Activated CD8-positive, alpha-beta memory T cell treated with anti-CD3 and anti-CD28 coated beads, Interleukin-2, amount 10 ng/mL, durations not matched to agents 7 days and 5 days (primary cell): ENCODE data around the gene MMP1. TPM values are rescaled to one million over a fixed set of nuclear protein-coding genes. Genes with fewer than 3 reads are reported as not detected.

Experiments
- ATAC-seq: fragments of 150-1000 bp; cut with Tn5 transposase; one replicate; pipeline ENCODE4 v1.10.0; 2021; ENCODE audit warnings: moderate library complexity
- CTCF ChIA-PET: fragments of 350-600 bp; sonication (Branson Sonifier 250); formaldehyde crosslinking; loops from one replicate; lab custom pipeline; 2021; ENCODE audit warnings: antibody characterized with exemption; lab: Charles Lee
- DNase-seq: peaks from one replicate; pipeline ENCODE4 v3.0.0-alpha.2; 2020
- H3K27ac Mint-ChIP-seq: one replicate; pipeline ENCODE4 v1.8.0; 2021; ENCODE audit warnings: mild to moderate bottlenecking, mixed read lengths
- H3K27me3 Mint-ChIP-seq: one replicate; pipeline ENCODE4 v1.8.0; 2021; ENCODE audit warnings: mixed read lengths
- H3K36me3 Mint-ChIP-seq: one replicate; pipeline ENCODE4 v1.8.0; 2021; ENCODE audit warnings: mild to moderate bottlenecking, mixed read lengths
- H3K4me1 Mint-ChIP-seq: one replicate; pipeline ENCODE4 v1.8.0; 2021; ENCODE audit warnings: mixed read lengths
- H3K4me3 Mint-ChIP-seq: one replicate; pipeline ENCODE4 v1.8.0; 2021; ENCODE audit warnings: mild to moderate bottlenecking, moderate library complexity, mixed read lengths
- H3K9me3 Mint-ChIP-seq: one replicate; pipeline ENCODE4 v1.8.0; 2022; ENCODE audit warnings: low read depth, mixed read lengths
- total RNA-seq, 2 experiments: library from RNA; stranded (reverse); gene quantifications; one replicate each; pipeline ENCODE4 v1.2.3, GENCODE V29; 2021

The MMP1 gene
- not detected for total RNA-seq

- no peaks in the 10 kb centered on the region for H3K27me3 Mint-ChIP-seq
- H3K9me3 Mint-ChIP-seq, result no peaks in the 10 kb centered on the region
- no peak for ATAC-seq
- CTCF ChIA-PET, result no interaction called here
- no peak for DNase-seq
- no peak within 1 kb of the TSS for H3K27ac Mint-ChIP-seq
- H3K4me3 Mint-ChIP-seq, result no peak within 1 kb of the TSS
- no peaks in the 10 kb centered on the region for H3K36me3 Mint-ChIP-seq
- no peaks in the 10 kb centered on the region for H3K4me1 Mint-ChIP-seq
Measured at GRCh38 chr11:102798012-102798746, at the start of gene MMP1. Gene MMP1, minus strand, starts transcription at chr11:102798160. Its CDS starts 68 bp downstream, at chr11:102798092.

GRCh38 chr11:102846292-102846691 lies 48.3 kb upstream of the MMP1 start:
- no peak for ATAC-seq
- H3K27ac Mint-ChIP-seq, result no peak overlapping the region
- H3K4me3 Mint-ChIP-seq, result no peak overlapping the region
- H3K9me3 Mint-ChIP-seq, result no peaks in the 10 kb centered on the region
- no peaks in the 10 kb centered on the region for H3K4me1 Mint-ChIP-seq
- peaks cover 8% of the 10 kb centered on the region for H3K27me3 Mint-ChIP-seq
- CTCF ChIA-PET, result no interaction called here
- DNase-seq, result no peak
- H3K36me3 Mint-ChIP-seq, result no peaks in the 10 kb centered on the region

GRCh38 chr11:102843489-102843888 lies 45.5 kb upstream of the MMP1 start, which contains the start of gene MMP3:
Gene MMP3, minus strand, starts transcription at chr11:102843609. Its CDS starts 63 bp downstream, at chr11:102843546.
- ATAC-seq (no peak), DNase-seq (no peak)
- no peaks in the 10 kb centered on the region for H3K36me3 Mint-ChIP-seq
- H3K4me1 Mint-ChIP-seq, result no peaks in the 10 kb centered on the region
- no peak within 1 kb of the TSS for H3K4me3 Mint-ChIP-seq
- no peaks in the 10 kb centered on the region for H3K9me3 Mint-ChIP-seq
- H3K27me3 Mint-ChIP-seq, result peaks cover 2% of the 10 kb centered on the region
- no peak within 1 kb of the TSS for H3K27ac Mint-ChIP-seq
- CTCF ChIA-PET, result no interaction called here

- H3K27me3 Mint-ChIP-seq, result peaks cover 2% of the 10 kb centered on the region
- H3K9me3 Mint-ChIP-seq, result no peaks in the 10 kb centered on the region
- no peak overlapping the region for H3K4me3 Mint-ChIP-seq
- no peak overlapping the region for H3K27ac Mint-ChIP-seq
- ATAC-seq, result no peak
- H3K36me3 Mint-ChIP-seq, result no peaks in the 10 kb centered on the region
- CTCF ChIA-PET, result no interaction called here
- DNase-seq, result no peak
- no peaks in the 10 kb centered on the region for H3K4me1 Mint-ChIP-seq
Measured at GRCh38 chr11:102842930-102843329, 45.0 kb upstream of the MMP1 start.

- H3K4me3 Mint-ChIP-seq, result no peak overlapping the region
- no peaks in the 10 kb centered on the region for H3K4me1 Mint-ChIP-seq
- H3K27me3 Mint-ChIP-seq, result peaks cover 2% of the 10 kb centered on the region
- DNase-seq, result no peak
- H3K36me3 Mint-ChIP-seq, result no peaks in the 10 kb centered on the region
- H3K9me3 Mint-ChIP-seq, result no peaks in the 10 kb centered on the region
- CTCF ChIA-PET, result no interaction called here
- H3K27ac Mint-ChIP-seq, result no peak overlapping the region
- no peak for ATAC-seq
Measured at GRCh38 chr11:102840018-102840417, 42.1 kb upstream of the MMP1 start.

GRCh38 chr11:102837646-102838045 lies 39.7 kb upstream of the MMP1 start:
- Mint-ChIP-seq H3K9me3 (no peaks in the 10 kb centered on the region), H3K27ac (no peak overlapping the region), H3K36me3 (no peaks in the 10 kb centered on the region), H3K27me3 (peaks cover 4% of the 10 kb centered on the region), H3K4me1 (no peaks in the 10 kb centered on the region), H3K4me3 (no peak overlapping the region)
- CTCF ChIA-PET, result no interaction called here
- no peak for ATAC-seq
- no peak for DNase-seq

- no peak overlapping the region for H3K27ac Mint-ChIP-seq
- peaks cover 9% of the 10 kb centered on the region for H3K27me3 Mint-ChIP-seq
- H3K9me3 Mint-ChIP-seq, result no peaks in the 10 kb centered on the region
- no peak for DNase-seq
- H3K4me1 Mint-ChIP-seq, result no peaks in the 10 kb centered on the region
- H3K4me3 Mint-ChIP-seq, result no peak overlapping the region
- H3K36me3 Mint-ChIP-seq, result no peaks in the 10 kb centered on the region
- ATAC-seq, result no peak
- CTCF ChIA-PET, result no interaction called here
Measured at GRCh38 chr11:102837156-102837555, 39.2 kb upstream of the MMP1 start.

- CTCF ChIA-PET, result no interaction called here
- no peak for ATAC-seq
- H3K27me3 Mint-ChIP-seq, result peaks cover 17% of the 10 kb centered on the region
- H3K36me3 Mint-ChIP-seq, result no peaks in the 10 kb centered on the region
- no peak for DNase-seq
- H3K27ac Mint-ChIP-seq, result no peak overlapping the region
- H3K9me3 Mint-ChIP-seq, result no peaks in the 10 kb centered on the region
- H3K4me1 Mint-ChIP-seq, result no peaks in the 10 kb centered on the region
- H3K4me3 Mint-ChIP-seq, result no peak overlapping the region
Measured at GRCh38 chr11:102836290-102836875, 38.4 kb upstream of the MMP1 start.

- Mint-ChIP-seq H3K27ac (no peak overlapping the region), H3K4me1 (no peaks in the 10 kb centered on the region), H3K36me3 (no peaks in the 10 kb centered on the region), H3K9me3 (no peaks in the 10 kb centered on the region), H3K27me3 (peaks cover 29% of the 10 kb centered on the region), H3K4me3 (no peak overlapping the region)
- DNase-seq, result no peak
- CTCF ChIA-PET, result interaction anchor here (1.0 kb wide), 1 partner anchor 107 kb away, joined by 3 read pairs; no protein-coding TSS in a partner anchor
- ATAC-seq, result no peak
Measured at GRCh38 chr11:102833731-102834130, 35.8 kb upstream of the MMP1 start.

GRCh38 chr11:102832612-102833011 lies 34.7 kb upstream of the MMP1 start:
- ATAC-seq, result no peak
- H3K27ac Mint-ChIP-seq, result no peak overlapping the region

GRCh38 chr11:102831489-102832440 lies 33.8 kb upstream of the MMP1 start:
- no peak for ATAC-seq
- Mint-ChIP-seq H3K4me3 (no peak overlapping the region), H3K36me3 (no peaks in the 10 kb centered on the region), H3K4me1 (no peaks in the 10 kb centered on the region), H3K27ac (no peak overlapping the region), H3K27me3 (peaks cover 27% of the 10 kb centered on the region), H3K9me3 (no peaks in the 10 kb centered on the region)
- DNase-seq, result no peak
- CTCF ChIA-PET, result no interaction called here

More at GRCh38 chr11:102832612-102833011, 34.7 kb upstream of the MMP1 start:
- Mint-ChIP-seq H3K9me3 (no peaks in the 10 kb centered on the region), H3K4me3 (no peak overlapping the region), H3K27me3 (peaks cover 29% of the 10 kb centered on the region), H3K36me3 (no peaks in the 10 kb centered on the region), H3K4me1 (no peaks in the 10 kb centered on the region)
- CTCF ChIA-PET, result no interaction called here
- no peak for DNase-seq

- CTCF ChIA-PET, result no interaction called here
Measured at GRCh38 chr11:102831128-102831488, 33.1 kb upstream of the MMP1 start.

GRCh38 chr11:102830001-102830727 lies 32.2 kb upstream of the MMP1 start:
- H3K27me3 Mint-ChIP-seq, result peaks cover 27% of the 10 kb centered on the region
- no peaks in the 10 kb centered on the region for H3K9me3 Mint-ChIP-seq
- no peaks in the 10 kb centered on the region for H3K36me3 Mint-ChIP-seq
- DNase-seq, result no peak
- H3K4me3 Mint-ChIP-seq, result no peak overlapping the region
- H3K4me1 Mint-ChIP-seq, result no peaks in the 10 kb centered on the region
- H3K27ac Mint-ChIP-seq, result no peak overlapping the region
- CTCF ChIA-PET, result no interaction called here
- ATAC-seq, result no peak

More at GRCh38 chr11:102831128-102831488, 33.1 kb upstream of the MMP1 start:
- no peak for DNase-seq
- Mint-ChIP-seq H3K27ac (no peak overlapping the region), H3K36me3 (no peaks in the 10 kb centered on the region), H3K4me1 (no peaks in the 10 kb centered on the region), H3K9me3 (no peaks in the 10 kb centered on the region), H3K27me3 (peaks cover 27% of the 10 kb centered on the region), H3K4me3 (no peak overlapping the region)
- ATAC-seq, result no peak
